ENCODE results near the gene CHRND. TPM values are rescaled to one million over a fixed set of nuclear protein-coding genes. Genes with fewer than 3 reads are reported as not detected.

The CHRND gene
- total and polyA plus RNA-seq, 4 donors = not detected

- no peak overlapping the region for H3K4me3 ChIP-seq (ENCODE audit: low read depth in 1 of 3, low read length in 3 of 3)
- H3K27me3 ChIP-seq (ENCODE audit: control insufficient read depth in 4 of 4, insufficient read depth in 4 of 4, low read length in 3 of 4) = peaks cover 0 to 3% (median 0%) of the 10 kb centered on the region in 4 donors
- 77% methylated on average over 19 of the region's 19 CpGs for WGBS
- no peak for DNase-seq (ENCODE audit: low spot score)
- no peaks in the 10 kb centered on the region for H3K4me1 ChIP-seq (ENCODE audit: control insufficient read depth in 4 of 4, insufficient read depth in 4 of 4, low read length in 3 of 4)
- no peaks in the 10 kb centered on the region for H3K9me3 ChIP-seq (ENCODE audit: control insufficient read depth in 4 of 4, low read length in 3 of 4)
- no peaks in the 10 kb centered on the region for H3K36me3 ChIP-seq (ENCODE audit: control insufficient read depth in 4 of 4, insufficient read depth in 3 of 4, low read depth in 1 of 4, low read length in 3 of 4)
- H3K27ac ChIP-seq (ENCODE audit: low read depth in 1 of 2, low read length in 2 of 2) = no peak overlapping the region
- no peak overlapping the region for H3K9ac ChIP-seq (ENCODE audit: low read depth in 1 of 2, low read length in 2 of 2)
- TF ChIP-seq YY1 (IDR thresholded peaks at IDR 0.05) = no peak
- TF ChIP-seq EGR1 (IDR thresholded peaks at IDR 0.05; ENCODE audit: low read depth in 2 of 2) = no peak
- TF ChIP-seq HNF4A (conservative IDR thresholded peaks at IDR 0.05) = no peak
These were observed 47.2 kb upstream of the CHRND start for GRCh38 chr2:232478571-232479340.

- Histone ChIP-seq H3K4me3 (ENCODE audit: low read depth in 1 of 3, low read length in 3 of 3) (no peak overlapping the region), H3K36me3 (ENCODE audit: control insufficient read depth in 4 of 4, insufficient read depth in 3 of 4, low read depth in 1 of 4, low read length in 3 of 4) (no peaks in the 10 kb centered on the region), H3K27me3 (ENCODE audit: control insufficient read depth in 4 of 4, insufficient read depth in 4 of 4, low read length in 3 of 4) (peaks cover 0 to 8% (median 2%) of the 10 kb centered on the region in 4 donors), H3K27ac (ENCODE audit: low read depth in 1 of 2, low read length in 2 of 2) (no peak overlapping the region), H3K4me1 (ENCODE audit: control insufficient read depth in 4 of 4, insufficient read depth in 4 of 4, low read length in 3 of 4) (no peaks in the 10 kb centered on the region), H3K9ac (ENCODE audit: low read depth in 1 of 2, low read length in 2 of 2) (no peak overlapping the region), H3K9me3 (ENCODE audit: control insufficient read depth in 4 of 4, low read length in 3 of 4) (no peaks in the 10 kb centered on the region)
- no peak for DNase-seq (ENCODE audit: low spot score)
- WGBS = 77% methylated on average over 21 of the region's 21 CpGs
- TF ChIP-seq MAX (IDR thresholded peaks at IDR 0.05) = no peak
These were observed 46.4 kb upstream of the CHRND start for GRCh38 chr2:232479341-232480200.

- Histone ChIP-seq H3K27ac (ENCODE audit: low read depth in 1 of 2, low read length in 2 of 2) (no peak overlapping the region), H3K4me1 (ENCODE audit: control insufficient read depth in 4 of 4, insufficient read depth in 4 of 4, low read length in 3 of 4) (peaks cover 0 to 4% (median under 1%) of the 10 kb centered on the region in 4 donors), H3K9ac (ENCODE audit: low read depth in 1 of 2, low read length in 2 of 2) (no peak overlapping the region), H3K36me3 (ENCODE audit: control insufficient read depth in 4 of 4, insufficient read depth in 3 of 4, low read depth in 1 of 4, low read length in 3 of 4) (no peaks in the 10 kb centered on the region), H3K4me3 (ENCODE audit: low read depth in 1 of 3, low read length in 3 of 3) (no peak overlapping the region), H3K27me3 (ENCODE audit: control insufficient read depth in 4 of 4, insufficient read depth in 4 of 4, low read length in 3 of 4) (peaks cover 0 to 6% (median 2%) of the 10 kb centered on the region in 4 donors), H3K9me3 (ENCODE audit: control insufficient read depth in 4 of 4, low read length in 3 of 4) (no peaks in the 10 kb centered on the region)
- TF ChIP-seq RXRA (IDR thresholded peaks at IDR 0.05) (no peak), HNF4G (IDR thresholded peaks at IDR 0.05) (no peak), ZBTB33 (IDR thresholded peaks at IDR 0.05) (no peak), JUND (IDR thresholded peaks at IDR 0.05) (no peak), HNF4A (conservative IDR thresholded peaks at IDR 0.05) (no peak), TAF1 (conservative IDR thresholded peaks at IDR 0.05) (no peak), FOXA2 (IDR thresholded peaks at IDR 0.05) (no peak), REST (IDR thresholded peaks at IDR 0.05) (no peak), ATF3 (IDR thresholded peaks at IDR 0.05) (no peak), RAD21 (IDR thresholded peaks at IDR 0.05) (no peak)
- no peak for DNase-seq (ENCODE audit: low spot score)
- 83% methylated on average over 26 of the region's 26 CpGs for WGBS
These were observed 45.5 kb upstream of the CHRND start for GRCh38 chr2:232480201-232481190.

Data from liver (tissue), 9 donors.